ENCODE measurements around the gene PKP4. TPM values are rescaled to one million over a fixed set of nuclear protein-coding genes. Genes with fewer than 3 reads are reported as not detected.
A peak's percentile ranks its signal among the peaks of the same experiment; 100 is the strongest.

PKP4 gene
- total RNA-seq, 1 experiment from 2014 or later = 55.2 TPM

DNA sequence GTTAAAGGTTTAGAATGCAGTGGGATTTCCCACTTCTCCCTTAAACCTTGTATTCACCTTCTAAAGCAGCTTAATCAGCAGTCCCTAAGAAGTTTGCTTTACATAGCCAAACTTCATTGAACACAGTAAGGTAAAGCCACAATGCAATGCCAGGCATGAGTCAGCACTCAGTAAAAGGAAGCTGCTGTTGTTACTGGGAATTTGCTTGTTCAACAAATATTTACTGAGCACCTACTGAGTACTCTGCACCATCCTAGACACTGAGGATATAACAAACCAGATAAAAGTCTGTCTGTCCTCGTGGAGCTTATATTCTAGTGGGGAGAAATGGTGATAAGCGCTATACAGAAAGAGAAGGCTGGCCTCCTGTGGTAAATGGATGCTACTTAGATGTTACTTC lies 162.7 kb downstream of the PKP4 start:
- RAD21 ChIA-PET (ENCODE audit: low non-redundant PET in 1 of 2, low total read pairs in 2 of 2, uncharacterized antibody in 2 of 2, unreplicated experiment in 2 of 2) = no interaction called here
- TF ChIP-seq, protein P1, sequence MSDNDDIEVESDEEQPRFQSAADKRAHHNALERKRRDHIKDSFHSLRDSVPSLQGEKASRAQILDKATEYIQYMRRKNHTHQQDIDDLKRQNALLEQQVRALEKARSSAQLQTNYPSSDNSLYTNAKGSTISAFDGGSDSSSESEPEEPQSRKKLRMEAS (IDR thresholded peaks at IDR 0.05) = no peak
- TF ChIP-seq SRF (IDR thresholded peaks at IDR 0.05; ENCODE audit: low read depth) (no peak), RAD21 (IDR thresholded peaks at IDR 0.05; ENCODE audit: low read depth) (no peak), EZH2phosphoT487 (IDR thresholded peaks at IDR 0.05; ENCODE audit: borderline replicate concordance) (no peak), CBX3 (IDR thresholded peaks at IDR 0.05; ENCODE audit: low read depth) (0 out of 2 replicates have a peak, but pooled peaks have one; percentile 24)
- TF ChIP-seq, protein P2, sequence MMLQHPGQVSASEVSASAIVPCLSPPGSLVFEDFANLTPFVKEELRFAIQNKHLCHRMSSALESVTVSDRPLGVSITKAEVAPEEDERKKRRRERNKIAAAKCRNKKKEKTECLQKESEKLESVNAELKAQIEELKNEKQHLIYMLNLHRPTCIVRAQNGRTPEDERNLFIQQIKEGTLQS (IDR thresholded peaks at IDR 0.05) = no peak
- TF ChIP-seq, protein P3, sequence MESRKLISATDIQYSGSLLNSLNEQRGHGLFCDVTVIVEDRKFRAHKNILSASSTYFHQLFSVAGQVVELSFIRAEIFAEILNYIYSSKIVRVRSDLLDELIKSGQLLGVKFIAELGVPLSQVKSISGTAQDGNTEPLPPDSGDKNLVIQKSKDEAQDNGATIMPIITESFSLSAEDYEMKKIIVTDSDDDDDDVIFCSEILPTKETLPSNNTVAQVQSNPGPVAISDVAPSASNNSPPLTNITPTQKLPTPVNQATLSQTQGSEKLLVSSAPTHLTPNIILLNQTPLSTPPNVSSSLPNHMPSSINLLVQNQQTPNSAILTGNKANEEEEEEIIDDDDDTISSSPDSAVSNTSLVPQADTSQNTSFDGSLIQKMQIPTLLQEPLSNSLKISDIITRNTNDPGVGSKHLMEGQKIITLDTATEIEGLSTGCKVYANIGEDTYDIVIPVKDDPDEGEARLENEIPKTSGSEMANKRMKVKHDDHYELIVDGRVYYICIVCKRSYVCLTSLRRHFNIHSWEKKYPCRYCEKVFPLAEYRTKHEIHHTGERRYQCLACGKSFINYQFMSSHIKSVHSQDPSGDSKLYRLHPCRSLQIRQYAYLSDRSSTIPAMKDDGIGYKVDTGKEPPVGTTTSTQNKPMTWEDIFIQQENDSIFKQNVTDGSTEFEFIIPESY (IDR thresholded peaks at IDR 0.05; ENCODE audit: extremely low read depth, insufficient replicate concordance, low read length) = no peak
- no peak overlapping the region for H3K4me3 ChIP-seq (replicated peaks in 1 of 2; ENCODE audit: low read depth in 1 of 2, low read length in 2 of 2)
- H3K27ac ChIP-seq (ENCODE audit: low read depth, low read length) = no peak overlapping the region
- DNase-seq (ENCODE audit: low read depth, low spot score) = no peak
- H3K9ac ChIP-seq (ENCODE audit: low read length) = no peak overlapping the region
- no TSS peak for BruUV-seq (replicated peaks)
- no peaks in the 10 kb centered on the region for H3K9me2 ChIP-seq (ENCODE audit: insufficient read depth)
- peaks cover 0 to 15% of the 10 kb centered on the region in 2 experiments; a peak in 2 of 4 replicates for H3K4me1 ChIP-seq (ENCODE audit: control insufficient read depth in 1 of 2, insufficient read depth in 2 of 2, low read length in 2 of 2)
- peak overlapping the region; percentile 24; the same call in 1 of the 2 replicates for H3K4me2 ChIP-seq (ENCODE audit: low read length)
- peak; percentile 77 for ATAC-seq
- H3K27me3 ChIP-seq (ENCODE audit: insufficient read depth, low read length) = no peaks in the 10 kb centered on the region
- CTCF ChIA-PET = interaction anchor here (1.5 to 1.7 kb wide), 2 partner anchors 440 to 595 kb away, joined by 5 to 9 read pairs; no protein-coding TSS in a partner anchor
- peaks cover 0 to 11% of the 10 kb centered on the region in 2 experiments; a peak in 1 of 4 replicates for H3K36me3 ChIP-seq (ENCODE audit: control insufficient read depth in 1 of 2, insufficient read depth in 2 of 2, low read length in 2 of 2)
- no peaks in the 10 kb centered on the region for H3K9me3 ChIP-seq (ENCODE audit: control insufficient read depth in 1 of 2, insufficient read depth in 1 of 2, low read depth in 1 of 2, low read length in 2 of 2)
- no peak overlapping the region for H2AFZ ChIP-seq (ENCODE audit: low read depth, low read length, poor library complexity, severe bottlenecking)
- POLR2A ChIA-PET = no interaction called here
- H4K20me1 ChIP-seq (ENCODE audit: insufficient read depth) = no peaks in the 10 kb centered on the region
- no peaks in the 10 kb centered on the region for H3K79me2 ChIP-seq (ENCODE audit: insufficient read depth, low read length)
- intact Hi-C loops (cut with micrococcal nuclease) = no loop called here

DNA sequence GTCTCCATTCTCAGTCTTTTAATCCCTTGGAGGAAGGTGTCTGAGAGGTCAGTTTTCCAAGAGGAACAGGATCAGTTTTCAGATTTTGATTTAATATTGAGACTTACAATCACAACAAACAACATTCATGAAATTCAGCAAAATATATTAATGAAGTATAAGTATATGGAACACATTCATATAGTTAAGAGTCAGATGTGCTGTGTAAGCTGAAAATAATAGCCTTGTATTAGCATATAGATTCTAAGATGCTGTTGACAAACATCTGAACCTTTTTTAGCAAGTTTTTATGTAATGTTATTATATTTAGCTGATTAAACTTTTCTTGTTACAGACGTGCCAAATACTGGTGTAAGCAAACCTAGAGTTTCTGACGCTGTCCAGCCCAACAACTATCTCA lies 163.9 kb downstream of the PKP4 start:
- H4K20me1 ChIP-seq (ENCODE audit: insufficient read depth) = no peaks in the 10 kb centered on the region
- intact Hi-C loops (cut with micrococcal nuclease) = no loop called here
- RAD21 ChIA-PET (ENCODE audit: low non-redundant PET in 1 of 2, low total read pairs in 2 of 2, uncharacterized antibody in 2 of 2, unreplicated experiment in 2 of 2) = no interaction called here
- peaks cover 0 to 11% of the 10 kb centered on the region in 2 experiments; a peak in 2 of 4 replicates for H3K36me3 ChIP-seq (ENCODE audit: control insufficient read depth in 1 of 2, insufficient read depth in 2 of 2, low read length in 2 of 2)
- no peak overlapping the region for H3K4me2 ChIP-seq (ENCODE audit: low read length)
- H3K9ac ChIP-seq (ENCODE audit: low read length) = no peak overlapping the region
- no peak overlapping the region for H2AFZ ChIP-seq (ENCODE audit: low read depth, low read length, poor library complexity, severe bottlenecking)
- no peaks in the 10 kb centered on the region for H3K9me3 ChIP-seq (ENCODE audit: control insufficient read depth in 1 of 2, insufficient read depth in 1 of 2, low read depth in 1 of 2, low read length in 2 of 2)
- DNase-seq (ENCODE audit: low read depth, low spot score) (no peak), ATAC-seq (no peak)
- H3K4me1 ChIP-seq (ENCODE audit: control insufficient read depth in 1 of 2, insufficient read depth in 2 of 2, low read length in 2 of 2) = peaks cover 0 to 15% of the 10 kb centered on the region in 2 experiments; a peak in 2 of 4 replicates
- POLR2A ChIA-PET = no interaction called here
- H3K4me3 ChIP-seq (replicated peaks in 1 of 2; ENCODE audit: low read depth in 1 of 2, low read length in 2 of 2) = no peak overlapping the region
- no peak overlapping the region for H3K27ac ChIP-seq (ENCODE audit: low read depth, low read length)
- BruUV-seq (replicated peaks) = no TSS peak
- TF ChIP-seq FOSL1 (IDR thresholded peaks at IDR 0.05; ENCODE audit: low read depth) (no peak), CEBPB (IDR thresholded peaks at IDR 0.05; ENCODE audit: low read depth) (no peak), POLR2A (IDR thresholded peaks at IDR 0.05; ENCODE audit: borderline replicate concordance, extremely low read depth, insufficient read depth, insufficient read length) (no peak), ELF1 (IDR thresholded peaks at IDR 0.05; ENCODE audit: borderline replicate concordance, low read depth) (no peak), CTCF (IDR thresholded peaks at IDR 0.05 in 2 of 3, conservative IDR thresholded peaks at IDR 0.05 in 1 of 3; ENCODE audit: borderline replicate concordance in 1 of 3, insufficient read depth in 1 of 3, low read depth in 2 of 3, low read length in 2 of 3) (no peak), EZH2 (IDR thresholded peaks at IDR 0.05) (no peak), SRF (IDR thresholded peaks at IDR 0.05; ENCODE audit: low read depth) (no peak), SP1 (IDR thresholded peaks at IDR 0.05; ENCODE audit: low read depth) (no peak), EGR1 (IDR thresholded peaks at IDR 0.05; ENCODE audit: low read depth) (no peak), EZH2phosphoT487 (IDR thresholded peaks at IDR 0.05; ENCODE audit: borderline replicate concordance) (no peak), JUND (IDR thresholded peaks at IDR 0.05) (no peak), YY1 (IDR thresholded peaks at IDR 0.05; ENCODE audit: extremely low read depth, insufficient replicate concordance, low read depth, low read length) (no peak), ZFX (IDR thresholded peaks at IDR 0.05) (no peak)
- no peaks in the 10 kb centered on the region for H3K79me2 ChIP-seq (ENCODE audit: insufficient read depth, low read length)
- no peaks in the 10 kb centered on the region for H3K9me2 ChIP-seq (ENCODE audit: insufficient read depth)
- no peaks in the 10 kb centered on the region for H3K27me3 ChIP-seq (ENCODE audit: insufficient read depth, low read length)
- CTCF ChIA-PET = no interaction called here

Data from HCT116 (cell line).